ENCODE measurements around the gene SSH2.
"Not testable (repeated sequence)": the region's sequence is repeated elsewhere in the genome, so short reads cannot be mapped to it uniquely, and the experiment has no call there.

Gene SSH2

GRCh38 chr17:29870836-29871465 lies 59.1 kb downstream of the SSH2 start:
- no peak overlapping the region for H3K27ac Mint-ChIP-seq
- no peaks in the 10 kb centered on the region for H3K36me3 Mint-ChIP-seq (ENCODE audit: low read depth)
- no peaks in the 10 kb centered on the region for H3K27me3 Mint-ChIP-seq
- no peak overlapping the region for H3K4me3 Mint-ChIP-seq
- H3K4me1 Mint-ChIP-seq (ENCODE audit: low read depth): peaks cover 26% of the 10 kb centered on the region
- H3K9me3 Mint-ChIP-seq: no peaks in the 10 kb centered on the region

DNA sequence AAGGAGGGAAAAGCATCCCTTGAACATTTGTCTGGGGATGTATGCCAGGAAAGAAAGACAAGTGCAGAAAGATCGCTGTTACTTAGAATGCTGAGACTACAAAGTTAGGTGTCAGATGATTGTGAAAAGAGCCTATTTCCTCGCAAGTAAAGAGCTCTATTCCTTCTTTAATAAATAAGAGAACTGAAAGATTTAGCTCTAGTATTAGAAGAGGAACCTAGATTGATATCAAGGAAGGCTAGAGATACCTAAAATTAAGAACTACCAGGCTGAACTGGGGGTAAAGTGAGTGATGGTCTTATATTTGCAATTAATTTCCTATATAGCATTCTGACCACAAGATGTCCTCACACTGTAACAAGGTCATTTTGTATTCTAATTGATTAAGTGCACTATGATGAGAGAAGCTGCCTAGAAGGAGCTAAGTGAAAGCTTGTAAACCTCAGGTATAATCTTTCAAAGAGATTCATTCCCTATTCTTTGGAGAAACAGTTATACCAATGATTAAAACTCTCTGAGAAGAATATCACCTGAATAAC lies 62.3 kb downstream of the SSH2 start:
- H3K27ac Mint-ChIP-seq: no peak overlapping the region
- no peaks in the 10 kb centered on the region for H3K27me3 Mint-ChIP-seq
- peaks cover 18% of the 10 kb centered on the region for H3K4me1 Mint-ChIP-seq (ENCODE audit: low read depth)
- H3K9me3 Mint-ChIP-seq: no peaks in the 10 kb centered on the region
- no peaks in the 10 kb centered on the region for H3K36me3 Mint-ChIP-seq (ENCODE audit: low read depth)
- no peak overlapping the region for H3K4me3 Mint-ChIP-seq

GRCh38 chr17:29866746-29867404 lies 63.2 kb downstream of the SSH2 start:
- Mint-ChIP-seq H3K9me3 (no peaks in the 10 kb centered on the region), H3K4me1 (ENCODE audit: low read depth) (peaks cover 18% of the 10 kb centered on the region), H3K36me3 (ENCODE audit: low read depth) (no peaks in the 10 kb centered on the region), H3K27me3 (no peaks in the 10 kb centered on the region), H3K27ac (no peak overlapping the region), H3K4me3 (no peak overlapping the region)

GRCh38 chr17:29864615-29865014 lies 65.4 kb downstream of the SSH2 start:
- H3K4me3 Mint-ChIP-seq: no peak overlapping the region
- H3K4me1 Mint-ChIP-seq (ENCODE audit: low read depth): peaks cover 13% of the 10 kb centered on the region
- no peaks in the 10 kb centered on the region for H3K9me3 Mint-ChIP-seq
- H3K27me3 Mint-ChIP-seq: no peaks in the 10 kb centered on the region
- H3K27ac Mint-ChIP-seq: no peak overlapping the region
- no peaks in the 10 kb centered on the region for H3K36me3 Mint-ChIP-seq (ENCODE audit: low read depth)

DNA sequence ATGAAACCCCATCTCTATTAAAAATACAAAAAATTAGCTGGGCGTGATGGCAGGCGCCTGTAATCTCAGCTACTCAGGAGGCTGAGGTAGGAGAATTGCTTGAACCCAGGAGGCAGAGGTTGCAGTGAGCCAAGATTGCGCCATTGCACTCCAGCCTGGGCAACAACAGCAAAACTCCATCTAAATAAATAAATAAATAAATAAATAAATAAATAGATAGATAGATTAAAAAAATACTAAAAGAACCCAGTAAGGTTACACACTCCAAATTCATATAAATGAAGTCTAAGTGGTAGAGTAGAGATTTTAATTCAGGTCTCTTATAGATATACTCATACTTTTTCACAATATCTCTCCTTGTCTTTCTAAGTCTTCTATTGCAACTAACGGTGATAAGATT lies 65.9 kb downstream of the SSH2 start:
- not testable (repeated sequence) for H3K4me3 Mint-ChIP-seq; H3K36me3 Mint-ChIP-seq (ENCODE audit: low read depth); H3K27ac Mint-ChIP-seq; H3K27me3 Mint-ChIP-seq; H3K9me3 Mint-ChIP-seq
- peaks cover 13% of the 10 kb centered on the region for H3K4me1 Mint-ChIP-seq (ENCODE audit: low read depth)

DNA sequence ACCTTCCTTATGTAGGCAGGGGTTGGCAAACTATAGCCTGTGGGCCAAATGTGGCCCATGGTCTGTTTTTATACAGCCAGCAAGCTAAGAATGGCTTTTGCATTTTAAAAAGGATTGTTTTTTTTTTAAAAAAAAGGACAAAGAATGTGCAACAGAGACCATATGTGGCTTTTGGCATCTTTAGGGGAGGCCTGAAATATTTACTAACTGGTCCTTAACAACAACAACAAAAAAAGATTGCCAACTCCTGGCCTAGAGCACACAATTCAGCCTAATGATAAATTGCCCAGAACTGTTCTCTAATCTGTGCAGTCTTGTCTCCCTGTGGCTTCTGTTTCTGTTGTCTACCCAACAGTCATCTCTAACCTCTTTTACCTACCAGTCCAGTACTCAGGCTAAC lies 67.1 kb downstream of the SSH2 start:
- H3K27ac Mint-ChIP-seq: no peak overlapping the region
- peaks cover 10% of the 10 kb centered on the region for H3K4me1 Mint-ChIP-seq (ENCODE audit: low read depth)
- H3K9me3 Mint-ChIP-seq: peaks cover 3% of the 10 kb centered on the region
- H3K4me3 Mint-ChIP-seq: no peak overlapping the region
- no peaks in the 10 kb centered on the region for H3K36me3 Mint-ChIP-seq (ENCODE audit: low read depth)
- H3K27me3 Mint-ChIP-seq: no peaks in the 10 kb centered on the region

DNA sequence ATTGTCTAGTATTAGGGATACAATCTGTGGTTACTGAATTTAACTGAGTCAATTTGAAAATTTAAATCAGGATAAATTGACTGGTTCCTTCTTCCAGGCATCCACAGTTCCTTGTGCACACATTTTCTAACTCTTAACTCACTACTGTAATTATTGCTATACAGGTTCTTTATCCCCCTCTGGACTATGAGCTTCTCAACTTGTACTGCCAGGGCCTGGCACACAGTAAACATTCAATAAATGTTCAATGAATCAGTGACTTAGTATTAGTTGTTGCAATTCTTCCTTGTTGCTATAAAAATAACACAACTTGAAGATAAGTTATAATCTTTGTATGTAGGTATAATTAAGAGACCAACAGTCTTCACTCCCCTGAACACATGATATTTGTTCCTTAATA lies 67.9 kb downstream of the SSH2 start:
- H3K9me3 Mint-ChIP-seq: peaks cover 8% of the 10 kb centered on the region
- H3K4me1 Mint-ChIP-seq (ENCODE audit: low read depth): peaks cover 5% of the 10 kb centered on the region
- no peak overlapping the region for H3K4me3 Mint-ChIP-seq
- peaks cover 4% of the 10 kb centered on the region for H3K36me3 Mint-ChIP-seq (ENCODE audit: low read depth)
- no peaks in the 10 kb centered on the region for H3K27me3 Mint-ChIP-seq
- H3K27ac Mint-ChIP-seq: no peak overlapping the region

DNA sequence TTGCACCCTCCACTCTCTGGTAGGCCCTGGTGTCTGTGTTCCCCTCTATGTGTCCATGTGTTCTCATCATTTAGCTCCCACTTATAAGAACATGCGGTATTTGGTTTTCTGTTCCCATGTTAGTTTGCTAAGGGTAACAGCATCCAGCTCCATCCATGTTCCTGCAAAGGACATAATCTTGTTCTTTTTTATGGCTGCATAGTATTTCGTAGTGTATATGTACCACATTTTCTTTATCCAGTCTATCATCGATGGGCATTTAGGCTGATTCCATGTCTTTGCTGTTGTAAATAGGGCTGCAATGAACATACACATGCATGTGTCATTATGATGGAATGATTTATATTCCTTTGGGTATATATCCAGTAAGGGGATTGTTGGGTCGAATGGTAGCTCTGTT lies 70.6 kb downstream of the SSH2 start:
- H3K4me1 Mint-ChIP-seq (ENCODE audit: low read depth); H3K27ac Mint-ChIP-seq; H3K4me3 Mint-ChIP-seq; H3K27me3 Mint-ChIP-seq; H3K36me3 Mint-ChIP-seq (ENCODE audit: low read depth): not testable (repeated sequence)
- H3K9me3 Mint-ChIP-seq: peaks cover 11% of the 10 kb centered on the region

- H3K4me1 Mint-ChIP-seq (ENCODE audit: low read depth): peaks cover 5% of the 10 kb centered on the region
- peaks cover 9% of the 10 kb centered on the region for H3K36me3 Mint-ChIP-seq (ENCODE audit: low read depth)
- no peaks in the 10 kb centered on the region for H3K27me3 Mint-ChIP-seq
- H3K9me3 Mint-ChIP-seq: peaks cover 11% of the 10 kb centered on the region
- H3K4me3 Mint-ChIP-seq: no peak overlapping the region
- H3K27ac Mint-ChIP-seq: no peak overlapping the region
Observed at GRCh38 chr17:29857823-29858222, 72.2 kb downstream of the SSH2 start.

DNA sequence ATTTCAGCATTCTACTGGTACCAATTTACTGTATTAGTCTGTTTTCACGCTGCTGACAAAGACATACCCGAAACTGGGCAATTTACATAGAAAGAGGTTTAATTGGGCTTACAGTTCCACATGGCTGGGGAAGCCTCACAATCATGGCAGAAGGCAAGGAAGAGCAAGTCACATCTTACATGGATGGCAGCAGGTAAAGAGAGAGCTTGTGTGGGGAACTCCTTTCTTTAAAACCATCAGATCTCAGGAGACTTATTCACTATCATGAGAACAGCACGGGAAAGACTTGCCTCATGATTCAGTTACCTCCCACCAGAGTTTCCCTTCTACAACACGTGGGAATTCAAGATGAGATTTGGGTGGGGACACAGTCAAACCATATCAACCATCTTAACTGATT lies 72.9 kb downstream of the SSH2 start:
- H3K36me3 Mint-ChIP-seq (ENCODE audit: low read depth); H3K4me1 Mint-ChIP-seq (ENCODE audit: low read depth); H3K27me3 Mint-ChIP-seq; H3K27ac Mint-ChIP-seq; H3K4me3 Mint-ChIP-seq: not testable (repeated sequence)
- peaks cover 11% of the 10 kb centered on the region for H3K9me3 Mint-ChIP-seq

DNA sequence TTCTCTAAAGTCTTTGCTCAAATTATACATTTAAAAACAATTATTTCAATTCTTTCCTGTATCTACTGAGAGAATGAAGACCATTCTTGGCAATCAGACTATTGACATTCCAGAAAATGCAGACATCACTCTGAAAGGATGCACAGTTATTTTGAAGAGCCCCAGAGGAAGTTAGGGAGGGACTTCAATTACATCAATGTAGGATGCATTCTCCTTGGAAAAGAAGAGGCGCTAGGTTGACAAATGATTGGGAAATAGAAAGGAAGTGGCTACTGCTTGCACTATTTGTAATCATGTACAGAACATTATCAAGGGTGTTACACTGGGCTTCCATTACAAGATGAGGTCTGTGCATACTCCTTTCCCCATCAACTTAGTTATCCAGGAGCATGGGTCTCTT lies 74.3 kb downstream of the SSH2 start:
- Mint-ChIP-seq H3K9me3 (peaks cover 11% of the 10 kb centered on the region), H3K27me3 (no peaks in the 10 kb centered on the region), H3K4me1 (ENCODE audit: low read depth) (peaks cover 5% of the 10 kb centered on the region), H3K27ac (no peak overlapping the region), H3K36me3 (ENCODE audit: low read depth) (peaks cover 9% of the 10 kb centered on the region), H3K4me3 (no peak overlapping the region)

DNA sequence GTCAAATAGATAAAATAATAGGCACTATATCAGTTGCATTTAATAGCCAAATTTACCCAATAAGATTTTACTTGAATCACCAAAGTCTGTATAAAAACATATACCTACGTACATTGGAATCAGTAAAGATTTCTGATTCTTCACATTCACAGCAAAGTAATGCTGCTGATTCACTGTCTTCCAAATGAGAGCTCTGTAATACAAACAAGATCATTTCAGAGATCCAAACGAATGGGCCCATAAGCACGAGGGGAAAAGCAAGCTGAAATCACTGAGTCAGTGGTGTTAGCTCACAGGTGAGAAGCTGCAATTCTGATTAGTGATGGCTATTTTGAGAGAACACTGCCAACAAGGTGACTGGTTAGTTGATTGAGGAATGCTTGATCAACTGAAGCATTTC lies 81.3 kb downstream of the SSH2 start:
- Mint-ChIP-seq H3K4me3 (no peak overlapping the region), H3K27me3 (no peaks in the 10 kb centered on the region), H3K9me3 (no peaks in the 10 kb centered on the region), H3K27ac (no peak overlapping the region), H3K4me1 (ENCODE audit: low read depth) (peaks cover 6% of the 10 kb centered on the region), H3K36me3 (ENCODE audit: low read depth) (peaks cover 9% of the 10 kb centered on the region)

DNA sequence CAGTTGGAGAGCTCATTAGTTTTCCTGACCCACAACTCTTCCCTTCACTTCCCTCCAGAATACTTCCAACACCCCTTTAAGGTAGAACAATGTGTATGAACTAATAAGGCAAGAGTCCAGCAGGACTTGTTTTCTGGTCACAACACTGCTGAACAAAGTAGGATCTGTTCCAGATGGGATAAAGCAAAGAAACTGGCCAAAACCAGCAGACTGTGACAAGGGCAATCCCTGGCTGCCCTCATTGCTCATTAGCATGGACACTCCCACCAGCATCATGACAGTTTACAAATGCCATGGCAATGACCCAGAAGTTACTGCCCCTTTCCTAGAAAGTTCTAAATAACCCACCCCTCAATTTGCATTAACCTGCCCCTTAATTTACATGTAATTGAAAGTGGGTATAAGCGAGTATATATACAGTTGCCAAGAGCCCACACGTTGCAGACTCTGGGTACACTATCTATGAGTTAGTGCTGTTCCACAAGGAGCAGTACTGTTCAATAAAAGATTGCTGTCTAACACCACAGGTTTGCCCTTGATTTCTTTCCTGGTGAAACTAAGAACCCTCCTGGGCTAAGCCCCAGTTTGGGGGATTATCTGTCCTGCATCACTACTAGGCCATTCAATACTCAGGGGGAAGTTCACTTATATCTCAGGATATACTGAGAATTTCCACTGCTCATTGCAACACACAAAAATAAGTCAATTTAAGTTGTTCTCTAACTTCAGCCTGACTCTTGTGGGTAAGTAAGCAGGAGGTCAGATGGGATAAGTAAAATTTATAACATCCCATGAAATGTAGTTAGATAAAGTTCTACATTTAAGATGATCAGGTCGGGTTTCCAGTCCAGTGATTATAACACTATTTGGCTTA lies 82.3 kb downstream of the SSH2 start:
- Mint-ChIP-seq H3K27me3 (no peaks in the 10 kb centered on the region), H3K36me3 (ENCODE audit: low read depth) (peaks cover 5% of the 10 kb centered on the region), H3K4me3 (no peak overlapping the region), H3K9me3 (no peaks in the 10 kb centered on the region), H3K27ac (peak overlapping the region; percentile 31), H3K4me1 (ENCODE audit: low read depth) (peaks cover 6% of the 10 kb centered on the region)

- Mint-ChIP-seq H3K36me3 (ENCODE audit: low read depth) (peaks cover 5% of the 10 kb centered on the region), H3K27ac (no peak overlapping the region), H3K9me3 (no peaks in the 10 kb centered on the region), H3K4me3 (no peak overlapping the region), H3K4me1 (ENCODE audit: low read depth) (peaks cover 6% of the 10 kb centered on the region), H3K27me3 (no peaks in the 10 kb centered on the region)
Observed at GRCh38 chr17:29847118-29847517, 82.9 kb downstream of the SSH2 start.

- peaks cover 6% of the 10 kb centered on the region for H3K4me1 Mint-ChIP-seq (ENCODE audit: low read depth)
- no peak overlapping the region for H3K4me3 Mint-ChIP-seq
- H3K36me3 Mint-ChIP-seq (ENCODE audit: low read depth): peaks cover 5% of the 10 kb centered on the region
- no peaks in the 10 kb centered on the region for H3K27me3 Mint-ChIP-seq
- no peaks in the 10 kb centered on the region for H3K9me3 Mint-ChIP-seq
- H3K27ac Mint-ChIP-seq: no peak overlapping the region
Observed at GRCh38 chr17:29846298-29846697, 83.7 kb downstream of the SSH2 start.

Measured in stimulated activated naive CD8-positive, alpha-beta T cell treated with anti-CD3 and anti-CD28 coated beads, Interleukin-15, Interleukin-2, amounts not matched to agents 100 ng/mL and 50 ng/mL, for 24 hours (primary cell).